HepG2 (cell line): Measurements from ENCODE around the gene BDNF. TPM values are rescaled to one million over a fixed set of nuclear protein-coding genes. Genes with fewer than 3 reads are reported as not detected.

Source experiments
- ATAC-seq: fragments of 200-7000 bp; cut with Tn5 transposase; 3 replicates; pipeline ENCODE4 v1.9.1; 2020; ENCODE audit warnings: mild to moderate bottlenecking, moderate library complexity
- BruUV-seq: library from RNA; stranded (reverse); fragments of 400-500 nt; replicated peaks from 2 replicates; lab custom pipeline; 2021; lab: Mats Ljungman, UMichigan
- CTCF ChIA-PET: fragments of 300-600 bp; formaldehyde crosslinking; extraction: SDS; loops from one replicate; lab custom pipeline; 2021; ENCODE audit warnings: low total read pairs, inconsistent platforms, low intra/inter-chr PET ratio; lab: Yijun Ruan, JAX
- POLR2A ChIA-PET: fragments of 350-600 bp; sonication (Branson Sonifier 250); formaldehyde crosslinking; loops from one replicate; lab custom pipeline; 2020; ENCODE audit warnings: antibody characterized with exemption, inconsistent platforms; lab: Yijun Ruan, JAX
- DNase-seq: peaks from one replicate; pipeline ENCODE4 v3.0.0-alpha.2; 2015; ENCODE audit warnings: low spot score
- FAIRE-seq: peaks from 3 replicates; lab custom pipeline; 2011; peaks lifted over from hg19 to GRCh38; lab: Jason Lieb, UNC
- H2AFZ ChIP-seq: one replicate; pipeline ENCODE4 v1.6.1; 2011; ENCODE audit warnings: low read length, inconsistent platforms
- H3K27ac ChIP-seq: fragments of 300-600 bp; 3 replicates; pipeline ENCODE4 v1.8.0; 2011; ENCODE audit warnings: mixed run types, mild to moderate bottlenecking, mixed read lengths, low read length, inconsistent platforms; ENCODE audit not compliant: insufficient read depth; ENCODE audit errors: extremely low read length
- H3K27me3 ChIP-seq, 2 experiments: fragments of 200-600 bp in 1 of 2; 2 replicates in 1 of 2; 3 replicates in 1 of 2; pipeline versions ENCODE4 v1.6.0 to v1.8.0; 2011; ENCODE audit warnings: low read length in 2 of 2, mild to moderate bottlenecking in 2 of 2, moderate library complexity in 2 of 2, inconsistent platforms in 1 of 2; ENCODE audit not compliant: insufficient read depth in 2 of 2, control insufficient read depth in 1 of 2
- H3K36me3 ChIP-seq, 2 experiments: fragments of 200-600 bp in 1 of 2; replicated peaks in 1 of 2; 2 replicates in 1 of 2; 3 replicates in 1 of 2; pipeline versions ENCODE4 v1.5.1 to v1.8.0; 2011; ENCODE audit warnings: low read length in 2 of 2, inconsistent platforms in 1 of 2; ENCODE audit not compliant: insufficient read depth in 2 of 2, control insufficient read depth in 1 of 2
- H3K4me1 ChIP-seq: 2 replicates; pipeline ENCODE4 v1.5.1; 2012; ENCODE audit warnings: low read length, inconsistent platforms; ENCODE audit not compliant: insufficient read depth
- H3K4me2 ChIP-seq: 2 replicates; pipeline ENCODE4 v1.6.0; 2011; ENCODE audit warnings: low read depth, low read length, inconsistent platforms
- H3K4me3 ChIP-seq, 3 experiments: fragments of 200-600 bp in 1 of 3; sonication (generic), shearing (Covaris generic) in 1 of 3; replicated peaks in 1 of 3; 2 replicates each; pipeline ENCODE4 v1.5.1; 2011 to 2016; ENCODE audit warnings: low read length in 3 of 3, inconsistent platforms in 2 of 3, low read depth in 2 of 3, mild to moderate bottlenecking in 2 of 3, control low read depth in 1 of 3, mixed read lengths in 1 of 3; ENCODE audit not compliant: insufficient read depth in 1 of 3
- H3K79me2 ChIP-seq: one replicate; pipeline ENCODE4 v1.6.1; 2011; ENCODE audit warnings: low read length, inconsistent platforms; ENCODE audit not compliant: insufficient read depth
- H3K9ac ChIP-seq: 2 replicates; pipeline ENCODE4 v1.6.0; 2011; ENCODE audit warnings: mild to moderate bottlenecking, low read depth, low read length, inconsistent platforms; ENCODE audit not compliant: insufficient read depth
- H3K9me3 ChIP-seq: 2 replicates; pipeline ENCODE4 v1.5.1; 2012; ENCODE audit warnings: mild to moderate bottlenecking, low read length
- H4K20me1 ChIP-seq: 2 replicates; pipeline ENCODE4 v1.6.0; 2011; ENCODE audit warnings: inconsistent platforms, mild to moderate bottlenecking, low read length, moderate library complexity; ENCODE audit not compliant: insufficient read depth
- E2F1 ChIP-seq: sonication (generic); formaldehyde crosslinking; IDR thresholded peaks from 2 replicates; pipeline ENCODE4 v1.5.0; 2020; ENCODE audit warnings: missing genetic modification reagents
- GATAD1 ChIP-seq: IDR thresholded peaks from 2 replicates; pipeline ENCODE4 v1.6.1; 2016; ENCODE audit warnings: missing genetic modification reagents, missing compliant biosample characterization
- TOE1 ChIP-seq: sonication (generic); formaldehyde crosslinking; IDR thresholded peaks from 2 replicates; pipeline ENCODE4 v1.4.0; 2020; ENCODE audit warnings: mild to moderate bottlenecking, missing genetic modification reagents
- YEATS4 ChIP-seq: sonication (generic); formaldehyde crosslinking; IDR thresholded peaks from 2 replicates; pipeline ENCODE4 v1.4.0; 2020; ENCODE audit warnings: missing genetic modification reagents, borderline replicate concordance
- ZBTB1 ChIP-seq: sonication (generic); formaldehyde crosslinking; IDR thresholded peaks from 2 replicates; pipeline ENCODE4 v1.4.0; 2020; ENCODE audit warnings: missing genetic modification reagents, borderline replicate concordance
- ZBTB26 ChIP-seq: IDR thresholded peaks from 2 replicates; pipeline ENCODE4 v1.6.1; 2016; ENCODE audit warnings: missing compliant biosample characterization, missing genetic modification reagents, borderline replicate concordance
- ZFP36L1 ChIP-seq: sonication (generic); formaldehyde crosslinking; IDR thresholded peaks from 2 replicates; pipeline ENCODE4 v1.8.0; 2022; ENCODE audit warnings: mild to moderate bottlenecking, missing genetic modification reagents, moderate library complexity
- ZFY ChIP-seq: sonication (generic); formaldehyde crosslinking; IDR thresholded peaks from 2 replicates; pipeline ENCODE4 v1.4.0; 2020; ENCODE audit warnings: missing genetic modification reagents
- ZNF775 ChIP-seq: sonication (generic); formaldehyde crosslinking; IDR thresholded peaks from 2 replicates; pipeline ENCODE4 v1.4.0; 2020; ENCODE audit warnings: missing genetic modification reagents, mild to moderate bottlenecking, moderate library complexity, borderline replicate concordance
- ZNF781 ChIP-seq: sonication (generic); formaldehyde crosslinking; IDR thresholded peaks from 2 replicates; pipeline ENCODE4 v1.5.1; 2020; ENCODE audit warnings: borderline replicate concordance, mild to moderate bottlenecking, missing genetic modification reagents; ENCODE audit errors: not compliant biosample characterization
- ZNF792 ChIP-seq: IDR thresholded peaks from 2 replicates; pipeline ENCODE4 v1.6.1; 2016
- WGBS: methylation state at CpG from one replicate; pipeline ENCODE4 v1.1.6; 2017; ENCODE audit warnings: low lambda C conversion rate; 5-methylcytosine and 5-hydroxymethylcytosine counted together
- in situ Hi-C: cut with HindIII; loops from 2 replicates; pipeline ENCODE4 v1.10.0; 2017; ENCODE audit warnings: low pct_unique_long_range_greater_than_20kb; ENCODE audit not compliant: extremely low pct_ligation_motif_present
- intact Hi-C: fragments of 100-400 bp; cut with micrococcal nuclease; formaldehyde crosslinking; loops from one replicate; pipeline ENCODE4 v1.10.0; 2022; ENCODE audit not compliant: unreplicated experiment
- polyA plus RNA-seq, 8 experiments: library from polyadenylated mRNA; depleted of rRNA in 3 of 8; stranded (reverse) in 7 of 8; unstranded in 1 of 8; fragments of >200 nt; fragmentation: Illumina TruSeq in 4 of 8; extraction: Trizol in 4 of 8; gene quantifications; 2 replicates each; pipeline versions ENCODE4 v1.2.1 to v1.2.3, GENCODE V29; 2011 to 2016; ENCODE audit warnings: low read depth in 4 of 8, missing spikeins in 1 of 8, mixed read lengths in 1 of 8; ENCODE audit not compliant: insufficient read depth in 1 of 8
- total RNA-seq, 5 experiments: library from RNA; depleted of rRNA; stranded (reverse); fragments of >200 nt; fragmentation: Illumina TruSeq; extraction: Trizol; gene quantifications; 2 replicates each; pipeline ENCODE4 v1.2.3, GENCODE V29; 2016; ENCODE audit warnings: low read depth in 1 of 5
- TF ChIP-seq, protein P1 (sequence below), 2 experiments: sonication (generic) in 1 of 2; formaldehyde crosslinking in 1 of 2; IDR thresholded peaks; 2 replicates each; pipeline versions ENCODE4 v1.5.1 to v1.6.1; 2011 to 2020; ENCODE audit warnings: borderline replicate concordance in 1 of 2, low read depth in 1 of 2, low read length in 1 of 2, mild to moderate bottlenecking in 1 of 2, missing genetic modification reagents in 1 of 2, moderate library complexity in 1 of 2

The BDNF gene
- total and polyA plus RNA-seq, 2 of the 13 experiments (the other 11 are each of a cell fraction or from before 2014, with no cell fraction given): 0.02 TPM; not detected in 1

DNA sequence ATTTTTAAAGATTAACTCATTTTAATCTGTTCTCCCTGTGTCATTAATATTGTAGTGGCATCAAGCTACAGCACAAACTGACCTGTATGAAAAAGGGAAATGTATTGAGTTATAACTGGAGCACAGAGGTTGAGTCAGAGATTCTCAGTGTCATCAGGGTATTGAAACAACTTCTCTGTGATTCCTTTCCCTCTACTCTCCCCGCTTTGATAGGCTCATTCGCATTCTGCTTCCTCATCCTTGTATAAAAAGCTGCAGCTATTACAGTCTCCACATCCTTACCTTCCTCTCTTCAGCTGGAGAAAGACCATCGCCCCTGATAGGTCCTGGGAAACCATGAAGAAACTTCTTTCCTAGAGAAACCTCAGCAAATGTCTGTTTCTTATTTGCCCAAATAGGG, 90.0 kb downstream of the BDNF start:
- DNase-seq (no peak), FAIRE-seq (no peak), ATAC-seq (no peak)
- no TSS peak for BruUV-seq
- H3K4me1 ChIP-seq: no peaks in the 10 kb centered on the region
- ChIA-PET POLR2A (no interaction called here), CTCF (no interaction called here)
- no peak overlapping the region for H3K27ac ChIP-seq
- H3K79me2 ChIP-seq: no peaks in the 10 kb centered on the region
- no peaks in the 10 kb centered on the region for H3K9me3 ChIP-seq
- H3K4me2 ChIP-seq: no peak overlapping the region
- no peak for TF ChIP-seq ZNF792 (CRISPR knock-in tag)
- no peak for TF ChIP-seq ZBTB1 (CRISPR knock-in tag)
- TF ChIP-seq ZBTB26 (CRISPR knock-in tag): no peak
- no peak for TF ChIP-seq ZNF775 (CRISPR knock-in tag)
- TF ChIP-seq ZFY (CRISPR knock-in tag): no peak
- TF ChIP-seq YEATS4 (CRISPR knock-in tag): no peak
- no peak for TF ChIP-seq TOE1 (CRISPR knock-in tag)
- TF ChIP-seq ZNF781 (CRISPR knock-in tag): no peak
- no peak for TF ChIP-seq ZFP36L1 (CRISPR knock-in tag)
- no peak for TF ChIP-seq GATAD1 (CRISPR knock-in tag)
- no peak for TF ChIP-seq E2F1
- TF ChIP-seq, protein P1, sequence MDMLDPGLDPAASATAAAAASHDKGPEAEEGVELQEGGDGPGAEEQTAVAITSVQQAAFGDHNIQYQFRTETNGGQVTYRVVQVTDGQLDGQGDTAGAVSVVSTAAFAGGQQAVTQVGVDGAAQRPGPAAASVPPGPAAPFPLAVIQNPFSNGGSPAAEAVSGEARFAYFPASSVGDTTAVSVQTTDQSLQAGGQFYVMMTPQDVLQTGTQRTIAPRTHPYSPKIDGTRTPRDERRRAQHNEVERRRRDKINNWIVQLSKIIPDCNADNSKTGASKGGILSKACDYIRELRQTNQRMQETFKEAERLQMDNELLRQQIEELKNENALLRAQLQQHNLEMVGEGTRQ (IDR thresholded peaks at IDR 0.05; ENCODE audit: low read depth, low read length): no peak
- TF ChIP-seq, protein P1 (CRISPR knock-in tag; IDR thresholded peaks at IDR 0.05; ENCODE audit: borderline replicate concordance): no peak
- H3K4me3 ChIP-seq: no peak overlapping the region
- in situ Hi-C loops (no loop called here), intact Hi-C loops (no loop called here)
- H3K36me3 ChIP-seq: no peaks in the 10 kb centered on the region
- no peaks in the 10 kb centered on the region for H4K20me1 ChIP-seq
- no peaks in the 10 kb centered on the region; a peak in 1 of 5 replicates for H3K27me3 ChIP-seq
- H3K9ac ChIP-seq: no peak overlapping the region
- 2% methylated on average over 3 of the region's 3 CpGs for WGBS
- H2AFZ ChIP-seq: no peak overlapping the region
